Measurements from ENCODE around the gene ERBB4.

Gene ERBB4

GRCh38 chr2:212441141-212441540 is 97.5 kb downstream of the ERBB4 start:
- no peaks in the 10 kb centered on the region for H3K36me3 ChIP-seq (ENCODE audit: insufficient read depth, low read length)
- no peaks in the 10 kb centered on the region for H3K27me3 ChIP-seq (ENCODE audit: insufficient read depth, low read length, poor library complexity, severe bottlenecking)
- H3F3A ChIP-seq (ENCODE audit: low read depth) = no peaks in the 10 kb centered on the region
- no peak overlapping the region for H3K4me2 ChIP-seq (ENCODE audit: low read depth, low read length, poor library complexity, severe bottlenecking)
- H3K4me1 ChIP-seq (ENCODE audit: insufficient read depth, low read length, poor library complexity, severe bottlenecking) = peaks cover 14% of the 10 kb centered on the region
- H3K9ac ChIP-seq (ENCODE audit: low read depth, low read length, poor library complexity, severe bottlenecking) = no peak overlapping the region
- H3K9me3 ChIP-seq (ENCODE audit: insufficient read depth, low read depth, low read length) = no peaks in the 10 kb centered on the region
- no peak for TF ChIP-seq EZH2phosphoT487 (IDR thresholded peaks at IDR 0.05; ENCODE audit: borderline replicate concordance)
- no peak for TF ChIP-seq CTCF (conservative IDR thresholded peaks at IDR 0.05; ENCODE audit: low read length)
- H4K20me1 ChIP-seq (ENCODE audit: insufficient read depth, low read length, poor library complexity, severe bottlenecking) = no peaks in the 10 kb centered on the region
- no peak overlapping the region for H3K4me3 ChIP-seq (ENCODE audit: low read length, poor library complexity, severe bottlenecking)
- no peak overlapping the region for H2AFZ ChIP-seq (ENCODE audit: low read length)
- no peaks in the 10 kb centered on the region for H3K9me2 ChIP-seq (replicated peaks; ENCODE audit: low read depth, low read length)
- no peaks in the 10 kb centered on the region for H3K79me2 ChIP-seq (ENCODE audit: insufficient read depth, low read length)

GRCh38 chr2:212428681-212429478 is 109.7 kb downstream of the ERBB4 start:
- H3K4me3 ChIP-seq (ENCODE audit: low read length, poor library complexity, severe bottlenecking) = no peak overlapping the region
- TF ChIP-seq EZH2phosphoT487 (IDR thresholded peaks at IDR 0.05; ENCODE audit: borderline replicate concordance) = no peak
- TF ChIP-seq CTCF (conservative IDR thresholded peaks at IDR 0.05; ENCODE audit: low read length) = no peak
- no peaks in the 10 kb centered on the region for H4K20me1 ChIP-seq (ENCODE audit: insufficient read depth, low read length, poor library complexity, severe bottlenecking)
- peaks cover 3% of the 10 kb centered on the region for H3K4me1 ChIP-seq (ENCODE audit: insufficient read depth, low read length, poor library complexity, severe bottlenecking)
- H2AFZ ChIP-seq (ENCODE audit: low read length) = peak overlapping the region; percentile 73
- no peaks in the 10 kb centered on the region for H3K9me2 ChIP-seq (replicated peaks; ENCODE audit: low read depth, low read length)
- no peak overlapping the region for H3K4me2 ChIP-seq (ENCODE audit: low read depth, low read length, poor library complexity, severe bottlenecking)
- H3K9ac ChIP-seq (ENCODE audit: low read depth, low read length, poor library complexity, severe bottlenecking) = no peak overlapping the region
- no peaks in the 10 kb centered on the region for H3K27me3 ChIP-seq (ENCODE audit: insufficient read depth, low read length, poor library complexity, severe bottlenecking)
- H3K79me2 ChIP-seq (ENCODE audit: insufficient read depth, low read length) = no peaks in the 10 kb centered on the region
- H3F3A ChIP-seq (ENCODE audit: low read depth) = no peaks in the 10 kb centered on the region
- H3K9me3 ChIP-seq (ENCODE audit: insufficient read depth, low read depth, low read length) = no peaks in the 10 kb centered on the region
- no peaks in the 10 kb centered on the region for H3K36me3 ChIP-seq (ENCODE audit: insufficient read depth, low read length)

GRCh38 chr2:212427638-212428037 is 111.0 kb downstream of the ERBB4 start:
- H3K79me2 ChIP-seq (ENCODE audit: insufficient read depth, low read length) = no peaks in the 10 kb centered on the region
- no peak for TF ChIP-seq EZH2phosphoT487 (IDR thresholded peaks at IDR 0.05; ENCODE audit: borderline replicate concordance)
- no peak for TF ChIP-seq CTCF (conservative IDR thresholded peaks at IDR 0.05; ENCODE audit: low read length)
- no peaks in the 10 kb centered on the region for H3K4me1 ChIP-seq (ENCODE audit: insufficient read depth, low read length, poor library complexity, severe bottlenecking)
- H3K9me2 ChIP-seq (replicated peaks; ENCODE audit: low read depth, low read length) = no peaks in the 10 kb centered on the region
- H2AFZ ChIP-seq (ENCODE audit: low read length) = no peak overlapping the region
- H3K9me3 ChIP-seq (ENCODE audit: insufficient read depth, low read depth, low read length) = no peaks in the 10 kb centered on the region
- no peaks in the 10 kb centered on the region for H4K20me1 ChIP-seq (ENCODE audit: insufficient read depth, low read length, poor library complexity, severe bottlenecking)
- no peaks in the 10 kb centered on the region for H3K27me3 ChIP-seq (ENCODE audit: insufficient read depth, low read length, poor library complexity, severe bottlenecking)
- H3K4me2 ChIP-seq (ENCODE audit: low read depth, low read length, poor library complexity, severe bottlenecking) = no peak overlapping the region
- H3F3A ChIP-seq (ENCODE audit: low read depth) = no peaks in the 10 kb centered on the region
- no peak overlapping the region for H3K4me3 ChIP-seq (ENCODE audit: low read length, poor library complexity, severe bottlenecking)
- no peak overlapping the region for H3K9ac ChIP-seq (ENCODE audit: low read depth, low read length, poor library complexity, severe bottlenecking)
- H3K36me3 ChIP-seq (ENCODE audit: insufficient read depth, low read length) = no peaks in the 10 kb centered on the region
